Omental fat pad (tissue), 4 donors: ENCODE measurements around the gene TNRC6A. TPM values are rescaled to one million over a fixed set of nuclear protein-coding genes. Genes with fewer than 3 reads are reported as not detected.

Source experiments
- ATAC-seq: fragments of 150-250 bp; one replicate; pipeline ENCODE4 v1.9.1; 2016; ENCODE audit warnings: mild to moderate bottlenecking, moderate library complexity; ENCODE audit not compliant: low FRiP score
- DNase-seq: peaks from one replicate; pipeline ENCODE4 v3.0.0-alpha.2; 2019; ENCODE audit warnings: low spot score
- total RNA-seq, 4 donors: library from RNA; depleted of rRNA; stranded (reverse); fragments of >200 nt; gene quantifications; one replicate each; pipeline ENCODE4 v1.1.0, GENCODE V29; 2016
- TF ChIP-seq, protein P1 (sequence below), 3 donors: fragments of 450-650 bp; IDR thresholded peaks; one replicate each; pipeline ENCODE4 v1.5.1; 2016 to 2017; ENCODE audit warnings: antibody characterized with exemption in 3 of 3, mild to moderate bottlenecking in 3 of 3, moderate library complexity in 2 of 3

TNRC6A gene
- total RNA-seq, 4 donors from 2014 or later, result 30.7 to 89.5 (median 53.0) TPM

DNA sequence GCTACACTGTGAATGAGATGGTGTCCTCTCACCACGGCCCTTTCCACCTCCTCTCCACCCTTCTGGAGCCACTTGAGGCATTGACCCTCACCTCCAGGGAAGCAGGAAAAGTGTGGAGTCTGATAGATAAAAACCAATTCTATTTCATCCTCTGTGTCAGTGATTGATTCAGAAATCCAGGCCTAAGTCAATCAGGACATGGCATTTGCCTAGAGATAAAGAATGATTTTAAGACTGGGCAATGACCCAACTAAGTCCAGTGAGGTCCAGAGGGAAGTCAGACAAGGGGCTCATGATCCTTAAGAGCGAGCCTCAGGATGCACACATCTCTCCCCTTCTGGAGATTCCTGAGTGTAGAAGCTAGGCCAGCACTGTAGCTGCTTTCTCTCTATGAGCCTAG is 41.1 kb upstream of the TNRC6A start:
- TF ChIP-seq, protein P1, sequence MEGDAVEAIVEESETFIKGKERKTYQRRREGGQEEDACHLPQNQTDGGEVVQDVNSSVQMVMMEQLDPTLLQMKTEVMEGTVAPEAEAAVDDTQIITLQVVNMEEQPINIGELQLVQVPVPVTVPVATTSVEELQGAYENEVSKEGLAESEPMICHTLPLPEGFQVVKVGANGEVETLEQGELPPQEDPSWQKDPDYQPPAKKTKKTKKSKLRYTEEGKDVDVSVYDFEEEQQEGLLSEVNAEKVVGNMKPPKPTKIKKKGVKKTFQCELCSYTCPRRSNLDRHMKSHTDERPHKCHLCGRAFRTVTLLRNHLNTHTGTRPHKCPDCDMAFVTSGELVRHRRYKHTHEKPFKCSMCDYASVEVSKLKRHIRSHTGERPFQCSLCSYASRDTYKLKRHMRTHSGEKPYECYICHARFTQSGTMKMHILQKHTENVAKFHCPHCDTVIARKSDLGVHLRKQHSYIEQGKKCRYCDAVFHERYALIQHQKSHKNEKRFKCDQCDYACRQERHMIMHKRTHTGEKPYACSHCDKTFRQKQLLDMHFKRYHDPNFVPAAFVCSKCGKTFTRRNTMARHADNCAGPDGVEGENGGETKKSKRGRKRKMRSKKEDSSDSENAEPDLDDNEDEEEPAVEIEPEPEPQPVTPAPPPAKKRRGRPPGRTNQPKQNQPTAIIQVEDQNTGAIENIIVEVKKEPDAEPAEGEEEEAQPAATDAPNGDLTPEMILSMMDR (IDR thresholded peaks at IDR 0.05), result no peak
- DNase-seq (no peak), ATAC-seq (no peak)

DNA sequence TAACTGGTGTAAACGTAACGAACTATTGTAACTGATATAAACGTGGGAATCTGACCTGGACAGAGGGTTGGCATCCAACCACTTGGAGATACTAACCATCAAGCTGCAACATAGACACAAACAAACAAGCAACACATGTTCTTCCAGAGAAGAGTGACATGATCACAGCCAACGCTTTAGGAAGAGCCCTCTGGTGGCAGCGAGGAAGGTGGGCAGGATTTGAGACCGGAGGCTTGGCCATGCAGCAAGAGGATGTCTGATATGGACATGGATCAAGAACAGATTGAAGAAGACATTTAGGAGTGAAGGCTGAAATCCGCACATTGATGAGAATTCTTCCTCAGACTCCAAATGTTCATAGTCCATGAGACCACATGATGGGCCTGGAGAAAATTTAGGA is 40.3 kb upstream of the TNRC6A start:
- ATAC-seq (no peak), DNase-seq (no peak)
- TF ChIP-seq, protein P1 (IDR thresholded peaks at IDR 0.05), result no peak

DNA sequence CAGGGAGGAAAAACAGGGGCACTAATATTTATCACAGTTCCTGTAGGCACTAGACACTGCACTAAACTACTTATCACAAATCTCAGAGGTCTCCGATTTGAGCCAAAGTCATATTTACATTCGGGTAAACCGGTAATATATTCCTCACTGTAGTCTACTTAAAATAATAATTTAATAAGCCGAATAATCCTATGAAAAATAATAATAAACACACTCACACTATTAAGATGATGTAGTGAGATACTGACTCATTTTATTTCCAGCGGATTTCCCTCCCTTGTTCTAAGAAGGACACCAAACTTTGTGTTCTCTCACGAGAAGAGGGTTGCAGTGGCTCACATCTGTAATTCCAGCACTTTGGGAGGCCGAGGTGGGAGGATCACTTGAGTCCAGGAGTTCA is 36.6 kb upstream of the TNRC6A start:
- ATAC-seq, result no peak
- TF ChIP-seq, protein P1 (IDR thresholded peaks at IDR 0.05), result no peak
- no peak for DNase-seq

DNA sequence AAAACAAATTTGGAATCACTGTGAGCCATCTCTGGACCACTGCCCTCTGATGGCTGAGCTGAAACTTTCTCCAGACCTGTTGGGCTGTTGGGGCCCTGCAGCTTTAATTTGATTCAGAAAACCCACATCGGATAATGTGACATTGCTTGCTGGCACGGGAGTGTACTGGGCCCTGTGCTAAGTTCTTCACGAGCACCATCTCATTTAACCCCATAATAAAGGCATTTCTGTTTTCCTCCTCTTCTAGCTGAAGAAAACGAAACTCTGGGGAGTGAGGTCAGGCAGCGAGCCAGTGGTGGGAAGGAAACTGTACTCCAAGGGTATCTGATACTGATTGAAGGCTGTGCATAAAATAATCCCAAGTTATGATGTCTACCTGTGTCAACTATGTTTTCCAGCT is 34.5 kb upstream of the TNRC6A start:
- ATAC-seq (no peak), DNase-seq (no peak)
- TF ChIP-seq, protein P1 (IDR thresholded peaks at IDR 0.05), result no peak

DNA sequence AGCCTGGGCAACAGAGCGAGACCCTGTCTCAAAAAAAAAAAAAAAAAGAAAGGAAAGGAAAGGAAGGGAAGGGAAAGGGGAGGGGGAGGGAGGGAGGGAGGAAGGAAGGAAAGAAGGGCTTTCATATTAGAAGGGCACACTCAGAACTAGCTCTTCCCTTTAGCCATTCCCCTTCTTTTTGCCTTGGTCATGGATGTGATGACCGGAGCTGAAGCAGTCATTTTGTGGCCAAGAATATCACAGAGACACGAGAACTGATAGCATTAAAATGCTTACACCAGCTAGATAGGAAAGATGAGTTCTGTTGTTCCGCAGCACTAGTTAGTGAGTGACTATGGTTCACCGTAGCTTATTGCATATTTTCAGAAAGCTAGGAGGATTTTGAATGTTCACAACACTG is 32.8 kb upstream of the TNRC6A start:
- DNase-seq (no peak), ATAC-seq (no peak)
- TF ChIP-seq, protein P1 (IDR thresholded peaks at IDR 0.05), result no peak

DNA sequence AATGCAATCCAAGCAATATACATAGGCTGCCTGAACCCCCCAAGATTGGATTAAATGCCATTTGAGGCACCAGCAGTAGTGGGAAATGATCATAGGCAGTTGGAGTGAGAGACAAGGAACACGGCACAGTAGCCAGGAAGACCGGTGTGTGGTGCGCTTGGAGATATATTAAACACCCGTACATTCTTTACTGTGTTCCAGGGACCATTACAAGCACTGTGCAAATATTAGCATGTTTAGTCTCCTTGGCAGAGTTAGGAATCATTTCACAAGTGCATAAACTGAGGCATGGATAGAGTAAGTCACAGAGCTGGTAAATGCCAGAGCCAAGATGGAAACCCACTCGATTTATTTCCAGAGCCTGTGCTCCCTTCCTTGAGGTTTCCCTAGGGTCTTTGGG is 31.1 kb upstream of the TNRC6A start:
- DNase-seq, result no peak
- ATAC-seq, result no peak
- TF ChIP-seq, protein P1 (IDR thresholded peaks at IDR 0.05), result no peak

DNA sequence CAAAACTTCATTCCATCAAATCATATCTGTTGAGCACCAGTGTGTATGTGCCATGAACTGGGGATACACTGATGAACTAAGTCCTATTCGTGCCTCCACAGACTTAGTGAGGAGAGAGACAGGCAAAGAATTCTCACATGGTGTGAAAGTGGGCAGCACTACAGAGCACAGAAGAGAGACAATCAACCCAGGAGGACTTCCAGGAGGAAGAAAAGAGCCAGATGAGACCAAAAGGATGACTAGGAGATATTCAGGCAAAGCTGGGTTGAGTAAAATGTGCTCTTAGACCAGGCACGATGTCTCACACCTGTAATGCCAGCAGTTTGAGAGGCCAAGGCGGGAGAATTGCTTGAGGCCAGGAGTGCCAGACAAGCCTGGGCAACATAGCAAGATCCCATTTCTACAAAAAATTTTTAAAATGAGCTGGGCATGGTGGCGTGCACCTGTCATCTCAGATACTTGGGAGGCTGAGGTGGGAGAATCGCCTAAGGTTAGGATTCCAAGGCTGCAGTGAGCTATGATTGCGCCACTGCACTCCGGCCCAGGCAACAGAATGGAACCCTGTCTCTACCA is 30.2 kb upstream of the TNRC6A start:
- ATAC-seq (no peak), DNase-seq (no peak)
- TF ChIP-seq, protein P1 (IDR thresholded peaks at IDR 0.05), result no peak
